Right lung (tissue), 5 donors: ENCODE data around the gene ADAM10. TPM values are rescaled to one million over a fixed set of nuclear protein-coding genes. Genes with fewer than 3 reads are reported as not detected.

Source experiments
- DNase-seq, 2 donors: peaks; one replicate each; pipeline ENCODE4 v3.0.0-alpha.2; 2013
- polyA plus RNA-seq, 5 donors: library from polyadenylated mRNA; unstranded; fragments of 120-200 nt; gene quantifications; one replicate each; pipeline versions ENCODE4 v1.2.1 to v1.2.3, GENCODE V29; 2013; ENCODE audit warnings: inconsistent platforms in 1 of 5, low replicate concordance in 1 of 5; ENCODE audit not compliant: insufficient read length in 5 of 5, insufficient read depth in 1 of 5

The ADAM10 gene
- polyA plus RNA-seq, 5 donors: 97.8 to 167 (median 151) TPM

DNA sequence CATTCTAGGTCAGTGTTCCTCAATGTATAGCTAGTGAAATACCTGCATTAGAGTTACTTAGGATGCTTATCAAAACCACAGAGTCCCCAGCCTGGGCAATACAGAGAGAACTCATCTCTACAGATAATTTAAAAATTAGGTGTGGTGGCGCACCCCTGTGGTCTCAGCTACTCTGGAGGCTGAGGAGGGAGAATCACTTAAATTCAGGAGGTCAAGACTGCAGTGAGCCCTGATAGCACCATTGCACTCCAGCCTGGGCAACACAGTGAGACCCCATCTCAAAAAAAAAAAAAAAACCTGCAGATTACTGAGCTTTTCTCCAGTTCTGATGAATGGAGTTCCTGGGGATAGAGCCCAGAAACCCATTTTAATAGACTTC, 11.5 kb upstream of the ADAM10 start:
- no peak for DNase-seq

GRCh38 chr15:58760385-58761009, 11.0 kb upstream of the ADAM10 start:
- DNase-seq: no peak

DNA sequence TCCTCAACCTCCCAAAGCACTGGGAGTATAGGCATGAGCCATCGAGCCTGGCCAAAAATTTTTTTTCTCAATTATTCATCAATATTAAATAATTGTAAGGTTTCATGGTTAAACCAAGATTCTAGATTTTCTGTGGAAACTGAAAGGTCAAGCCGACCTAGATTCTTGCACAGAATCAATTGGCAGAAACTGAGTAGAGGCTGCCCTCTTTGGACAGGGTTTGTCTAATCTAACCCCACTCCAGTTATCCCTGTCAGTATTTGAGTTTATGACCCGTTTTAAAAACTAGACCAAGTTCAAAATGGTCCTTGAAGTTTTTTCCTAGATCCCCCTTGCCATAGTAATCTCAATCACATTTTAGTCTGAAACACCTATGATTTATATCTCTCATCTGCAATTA, 8.6 kb upstream of the ADAM10 start:
- no peak for DNase-seq

GRCh38 chr15:58755956-58756355, 6.4 kb upstream of the ADAM10 start:
- no peak for DNase-seq

DNA sequence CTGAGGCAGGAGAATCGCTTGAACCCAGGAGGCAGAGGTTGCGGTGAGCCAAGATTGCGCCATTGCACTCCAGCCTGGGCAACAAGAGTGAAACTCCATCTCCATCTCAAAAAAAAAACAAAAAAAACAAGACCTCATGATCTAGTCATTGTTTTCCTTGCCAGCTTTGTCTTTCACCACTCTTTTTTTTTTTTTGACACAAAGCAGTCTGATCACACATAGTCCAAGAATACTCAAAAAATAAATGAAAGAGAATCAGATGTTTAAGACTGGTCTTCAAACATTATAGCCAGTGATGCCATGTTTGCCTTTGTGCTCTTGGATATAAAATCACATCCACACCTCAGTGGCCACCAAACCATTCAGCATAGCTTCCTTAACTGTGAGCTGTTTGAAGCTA, 5.8 kb upstream of the ADAM10 start:
- no peak for DNase-seq

GRCh38 chr15:58752716-58753115, 3.2 kb upstream of the ADAM10 start:
- no peak for DNase-seq

GRCh38 chr15:58748852-58749531, 515 bp downstream of the ADAM10 start:
- DNase-seq: peak; percentile 48 to 61

DNA sequence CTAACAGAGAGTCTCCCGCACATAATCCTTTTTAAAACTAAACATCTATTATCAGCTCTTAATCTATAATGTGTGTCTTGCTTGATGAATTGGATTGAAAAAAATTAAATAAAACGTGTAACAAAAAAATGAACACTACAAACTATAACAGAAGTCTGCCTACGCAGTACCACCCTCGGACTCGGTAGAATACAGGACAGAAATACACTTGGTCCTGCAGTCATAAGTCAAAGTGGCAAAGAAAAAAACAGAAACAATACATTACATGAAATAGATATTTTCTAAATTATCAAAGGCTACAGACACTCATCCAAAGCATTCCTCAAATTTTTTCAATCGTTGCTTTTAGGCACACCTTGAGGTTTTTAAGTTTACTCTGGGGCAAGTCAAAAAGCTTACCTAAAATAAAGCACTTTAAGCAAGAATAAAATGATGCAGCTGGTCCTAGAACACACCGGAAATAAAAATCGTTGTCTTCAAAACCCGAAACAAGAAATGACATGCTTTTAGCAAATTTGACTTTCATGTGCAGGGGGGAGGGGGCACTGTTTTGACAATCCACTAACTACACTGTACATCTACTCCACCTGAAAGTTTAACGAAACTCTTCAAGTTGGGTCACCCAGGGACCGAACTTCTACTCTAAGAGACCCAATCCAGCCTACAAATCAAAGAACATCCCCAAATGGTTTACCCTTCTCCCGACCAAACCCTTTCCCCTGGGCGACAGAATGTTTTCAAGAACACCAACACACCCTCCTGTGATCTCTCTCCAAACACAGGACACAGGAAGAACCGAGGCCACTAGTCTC, 1.3 kb downstream of the ADAM10 start:
- peak in 1 of 2 donors; percentile 23 for DNase-seq

- no peak for DNase-seq
Measured at GRCh38 chr15:58746174-58746573, 3.3 kb downstream of the ADAM10 start.

- DNase-seq: no peak
Measured at GRCh38 chr15:58742819-58743502, 6.5 kb downstream of the ADAM10 start.

DNA sequence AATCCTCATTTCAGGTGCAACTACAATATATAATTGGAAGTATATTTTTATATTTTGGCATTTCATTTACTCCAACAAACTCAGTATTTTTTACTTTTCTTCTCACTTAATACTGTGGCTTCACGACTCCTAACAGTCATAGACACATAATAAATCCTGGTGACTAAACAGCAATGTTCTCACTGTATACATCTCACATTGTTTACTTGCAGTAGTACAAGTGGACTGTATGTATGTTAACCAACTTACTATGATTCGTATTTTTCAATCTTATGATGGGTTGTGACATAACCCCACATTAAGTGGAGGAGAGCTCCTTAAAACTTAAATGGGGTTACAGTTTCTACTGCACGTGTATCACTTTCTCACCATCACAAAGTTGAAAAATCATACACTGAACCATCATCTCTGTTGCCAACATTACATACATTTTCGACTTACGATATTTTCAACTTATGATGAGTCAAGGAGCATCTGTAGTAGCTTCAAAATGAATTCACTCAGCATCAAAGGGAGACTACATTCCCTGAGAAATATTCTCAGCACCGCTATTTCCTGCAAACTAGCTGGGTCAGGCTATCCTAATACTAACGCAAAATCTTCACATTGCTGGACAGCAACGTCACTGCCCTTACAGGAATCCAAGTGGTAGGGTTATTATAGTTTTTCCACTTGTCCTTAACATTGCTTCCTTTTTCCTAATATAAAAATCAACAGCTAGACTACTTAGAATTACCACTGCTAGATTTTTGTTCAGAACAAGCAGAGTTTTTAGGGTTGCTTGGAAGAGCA, 7.3 kb downstream of the ADAM10 start:
- no peak for DNase-seq

DNA sequence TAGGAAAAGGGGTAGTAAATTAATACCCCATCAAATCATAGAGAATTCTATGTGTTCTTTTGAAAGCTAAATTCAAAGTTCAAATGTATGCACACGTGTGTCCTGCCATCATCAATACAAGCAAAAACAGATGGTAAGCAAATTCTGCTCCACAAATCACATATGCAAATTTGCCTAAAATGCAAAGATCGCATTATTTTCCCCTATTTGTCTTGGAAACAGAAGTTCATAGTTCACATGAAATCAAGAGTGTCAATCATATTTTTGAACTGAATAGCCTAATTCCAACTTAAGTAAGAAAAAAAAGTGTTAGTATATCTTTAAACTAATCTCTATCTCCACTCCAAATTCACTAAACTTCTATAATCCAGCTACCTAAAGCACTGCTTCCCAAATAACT, 8.5 kb downstream of the ADAM10 start:
- DNase-seq: no peak

DNA sequence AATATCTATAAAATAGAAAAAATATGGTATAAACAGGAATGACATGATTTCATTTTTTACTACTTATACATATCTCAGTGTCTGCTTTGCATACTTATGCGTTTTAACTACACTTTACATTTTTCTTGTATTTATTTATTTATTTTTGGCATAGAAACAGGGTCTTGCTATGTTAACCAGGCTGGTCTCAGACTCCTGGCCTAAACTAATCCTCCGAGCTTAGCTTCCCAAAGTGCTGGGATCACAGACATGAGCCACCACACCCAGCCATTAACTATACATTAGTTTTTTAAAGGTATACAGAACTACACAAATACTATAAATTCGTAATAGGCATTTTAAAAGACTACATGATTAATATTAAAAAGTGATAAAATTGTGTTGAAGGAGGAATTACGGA, 9.1 kb downstream of the ADAM10 start:
- no peak for DNase-seq

DNA sequence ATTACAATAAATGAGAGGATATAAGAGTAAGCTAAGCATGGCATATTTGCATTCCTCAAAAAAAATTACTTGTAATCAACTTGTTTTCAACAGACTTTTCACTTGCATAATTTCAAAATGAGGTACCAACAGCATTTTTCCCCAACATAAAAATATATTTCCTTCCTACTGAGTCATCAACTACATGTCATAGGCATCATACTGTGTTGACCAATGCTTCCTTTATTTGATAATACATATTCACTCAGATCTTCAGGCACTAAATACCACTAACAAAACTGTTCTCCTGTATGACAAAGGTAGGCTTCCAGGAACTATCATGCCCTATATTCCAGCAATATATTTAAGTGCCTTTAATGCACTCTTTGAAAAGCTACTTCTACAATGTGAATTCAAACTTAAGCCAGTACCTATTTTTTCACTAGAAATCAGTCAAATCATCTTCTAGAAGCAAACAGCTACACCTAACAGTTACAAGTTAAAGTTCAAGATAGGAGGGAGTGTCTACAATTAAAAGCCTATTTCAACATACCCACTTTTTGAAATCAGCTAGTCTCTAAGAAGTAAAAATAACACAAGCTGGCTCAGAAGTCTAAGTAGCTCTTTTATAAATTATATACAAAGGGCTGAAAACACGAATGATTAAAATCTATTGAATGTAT, 11.3 kb downstream of the ADAM10 start:
- no peak for DNase-seq

DNA sequence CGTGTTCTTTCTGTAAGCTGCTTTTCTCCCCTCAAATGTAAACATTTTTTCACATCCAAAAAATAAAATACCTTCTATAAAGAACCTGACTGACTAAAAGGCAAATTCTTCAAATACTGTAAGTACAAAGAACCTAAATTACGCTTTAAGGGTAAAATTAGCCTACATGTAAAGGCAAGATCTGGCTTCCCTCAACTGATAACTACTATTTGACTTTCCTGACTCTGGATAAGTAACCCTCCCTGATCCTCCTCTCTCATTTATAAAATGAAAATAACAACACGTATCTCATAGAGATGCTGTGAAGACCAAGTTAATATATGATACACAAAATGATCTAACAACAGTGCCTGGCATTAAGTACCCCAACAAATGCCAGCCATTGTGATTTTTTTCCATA, 12.2 kb downstream of the ADAM10 start:
- no peak for DNase-seq

DNA sequence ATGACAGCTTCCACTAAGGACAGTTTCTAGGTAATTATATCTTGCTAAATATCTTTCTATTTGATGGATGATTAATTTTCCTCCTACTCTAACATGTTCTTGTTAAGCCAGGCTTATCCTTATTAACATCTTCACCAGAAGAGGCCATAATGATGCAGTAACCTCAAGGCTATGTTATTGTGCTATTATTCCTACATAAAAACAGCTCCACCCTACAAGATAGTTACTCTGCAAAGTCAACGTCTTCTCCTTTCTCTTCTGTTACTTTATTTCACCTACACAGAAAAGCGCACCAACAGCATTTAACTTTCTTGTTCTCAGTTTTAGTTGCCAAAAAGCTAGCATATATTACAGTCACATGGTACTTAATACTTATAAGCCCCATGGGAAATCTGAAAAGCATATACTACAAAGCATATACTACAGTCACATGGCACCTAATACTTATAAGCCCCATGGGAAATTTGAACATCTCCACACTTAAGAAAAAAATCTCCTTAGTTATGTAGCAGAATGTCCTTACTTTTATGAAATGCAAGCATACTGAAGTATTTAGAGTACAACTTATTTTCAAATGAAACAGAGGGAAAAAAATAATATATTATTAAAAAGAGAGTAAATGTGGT, 13.4 kb downstream of the ADAM10 start:
- DNase-seq: no peak

- DNase-seq: no peak
Measured at GRCh38 chr15:58734859-58735258, 14.6 kb downstream of the ADAM10 start.

DNA sequence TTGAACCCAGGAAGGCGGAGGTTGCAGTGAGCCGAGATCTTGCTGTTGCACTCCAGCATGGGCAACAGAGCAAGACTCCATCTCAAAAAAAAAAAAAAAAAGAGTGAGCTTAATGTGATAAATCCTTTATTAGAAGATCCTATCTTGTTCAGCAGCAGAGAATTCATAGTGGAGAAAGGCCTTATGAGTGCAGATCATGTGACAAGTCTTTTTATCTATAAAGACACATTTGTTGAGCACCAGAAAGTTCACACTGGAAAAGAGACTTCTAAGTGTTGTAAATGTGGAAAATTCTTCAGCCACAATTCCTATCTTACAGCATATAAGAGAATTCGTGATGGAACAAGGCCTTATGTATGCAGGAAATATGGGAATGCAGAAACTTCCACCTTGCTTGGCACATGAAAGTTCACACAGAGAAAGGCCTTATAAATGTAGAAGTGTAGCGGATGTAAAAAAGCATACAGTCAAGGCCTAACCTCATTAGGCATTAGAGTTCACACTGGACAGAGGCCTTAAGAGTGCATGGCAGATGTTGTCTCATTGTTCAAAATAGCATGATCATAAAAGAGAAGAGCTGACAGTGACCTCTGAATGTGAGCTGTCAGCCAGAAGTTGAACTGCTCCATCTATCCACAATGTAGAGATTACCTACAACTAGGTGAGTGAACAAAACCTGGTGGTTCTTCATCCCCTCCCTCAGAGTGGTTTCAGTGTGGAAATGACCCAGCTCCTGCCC, 16.7 kb downstream of the ADAM10 start:
- DNase-seq: no peak

DNA sequence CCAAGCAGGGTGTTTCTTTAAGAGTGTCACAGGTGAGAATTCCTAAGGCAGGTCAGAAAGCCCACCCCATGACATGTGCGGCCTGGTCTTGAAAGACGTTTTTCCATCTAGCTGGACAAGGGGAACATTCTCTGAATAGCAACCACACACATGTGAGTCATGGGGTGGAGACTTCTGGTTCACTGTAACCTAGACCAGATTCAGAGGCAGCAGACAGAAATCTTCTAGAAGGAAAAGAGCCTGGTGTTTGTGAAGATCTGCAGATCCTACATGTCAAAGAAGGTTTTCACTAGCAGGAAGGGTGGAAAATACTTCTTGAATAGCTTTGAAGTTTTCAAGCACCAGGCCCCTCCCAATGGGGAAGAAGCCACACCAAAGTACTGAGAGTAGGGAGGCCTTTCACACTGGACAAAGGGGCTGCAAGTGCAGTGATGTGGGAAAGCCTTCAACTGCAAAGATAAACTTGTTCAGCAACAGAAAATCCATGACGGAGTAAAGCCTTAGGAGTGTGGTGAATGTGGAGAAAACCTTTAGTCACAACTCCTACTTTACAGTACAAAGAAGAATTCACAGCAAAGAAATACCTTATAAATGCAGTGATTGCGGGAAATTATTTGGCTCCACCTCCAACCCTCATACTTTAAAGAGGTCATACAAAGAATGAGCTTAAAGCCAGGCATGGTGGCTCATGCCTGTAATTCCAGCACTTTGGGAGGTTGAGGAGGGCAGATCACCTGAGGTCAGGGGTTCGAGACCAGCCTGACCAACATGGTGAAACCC, 17.6 kb downstream of the ADAM10 start:
- DNase-seq: no peak
